ENCODE results near the gene ATP8A1.

- no peak for TF ChIP-seq POLR2A (IDR thresholded peaks at IDR 0.05)
- TF ChIP-seq, protein P1, sequence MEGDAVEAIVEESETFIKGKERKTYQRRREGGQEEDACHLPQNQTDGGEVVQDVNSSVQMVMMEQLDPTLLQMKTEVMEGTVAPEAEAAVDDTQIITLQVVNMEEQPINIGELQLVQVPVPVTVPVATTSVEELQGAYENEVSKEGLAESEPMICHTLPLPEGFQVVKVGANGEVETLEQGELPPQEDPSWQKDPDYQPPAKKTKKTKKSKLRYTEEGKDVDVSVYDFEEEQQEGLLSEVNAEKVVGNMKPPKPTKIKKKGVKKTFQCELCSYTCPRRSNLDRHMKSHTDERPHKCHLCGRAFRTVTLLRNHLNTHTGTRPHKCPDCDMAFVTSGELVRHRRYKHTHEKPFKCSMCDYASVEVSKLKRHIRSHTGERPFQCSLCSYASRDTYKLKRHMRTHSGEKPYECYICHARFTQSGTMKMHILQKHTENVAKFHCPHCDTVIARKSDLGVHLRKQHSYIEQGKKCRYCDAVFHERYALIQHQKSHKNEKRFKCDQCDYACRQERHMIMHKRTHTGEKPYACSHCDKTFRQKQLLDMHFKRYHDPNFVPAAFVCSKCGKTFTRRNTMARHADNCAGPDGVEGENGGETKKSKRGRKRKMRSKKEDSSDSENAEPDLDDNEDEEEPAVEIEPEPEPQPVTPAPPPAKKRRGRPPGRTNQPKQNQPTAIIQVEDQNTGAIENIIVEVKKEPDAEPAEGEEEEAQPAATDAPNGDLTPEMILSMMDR (IDR thresholded peaks at IDR 0.05) = no peak
Observed at GRCh38 chr4:42396361-42396751, 260.5 kb downstream of the ATP8A1 start.
